ENCODE data around the gene ABCC3.

ABCC3 gene

GRCh38 chr17:50737118-50737698 lies 102.5 kb downstream of the ABCC3 start:
- DNase-seq (ENCODE audit: low spot score), result no peak

GRCh38 chr17:50739098-50739497 lies 104.4 kb downstream of the ABCC3 start:
- no peak for DNase-seq (ENCODE audit: low spot score)
